Lung (tissue), 12 donors: ENCODE results near the gene MICALL1. TPM values are rescaled to one million over a fixed set of nuclear protein-coding genes. Genes with fewer than 3 reads are reported as not detected.

Experiments
- ATAC-seq: fragments of 200-7000 bp; cut with Tn5 transposase; one replicate; pipeline ENCODE4 v1.9.1; 2020; ENCODE audit warnings: moderate number of reproducible peaks; ENCODE audit not compliant: insufficient read depth, low FRiP score
- DNase-seq, 3 donors: peaks; one replicate each; pipeline ENCODE4 v3.0.0-alpha.2; 2013 to 2017
- H3K27ac ChIP-seq, 2 donors: one replicate each; pipeline ENCODE4 v1.5.1; 2013; ENCODE audit warnings: mild to moderate bottlenecking in 2 of 2, moderate library complexity in 2 of 2, control low read depth in 1 of 2, inconsistent platforms in 1 of 2, low read depth in 1 of 2, low read length in 1 of 2
- H3K27me3 ChIP-seq, 3 donors: one replicate each; pipeline ENCODE4 v1.5.1; 2013; ENCODE audit warnings: low read length in 2 of 3; ENCODE audit not compliant: control insufficient read depth in 3 of 3, insufficient read depth in 3 of 3
- H3K36me3 ChIP-seq, 4 donors: one replicate each; pipeline ENCODE4 v1.5.1; 2013; ENCODE audit warnings: low read length in 4 of 4, mild to moderate bottlenecking in 1 of 4, moderate library complexity in 1 of 4; ENCODE audit not compliant: control insufficient read depth in 4 of 4, insufficient read depth in 4 of 4
- H3K4me1 ChIP-seq, 5 donors: one replicate each; pipeline ENCODE4 v1.5.1; 2013; ENCODE audit warnings: low read length in 5 of 5, mild to moderate bottlenecking in 2 of 5, moderate library complexity in 1 of 5; ENCODE audit not compliant: control insufficient read depth in 5 of 5, insufficient read depth in 5 of 5
- H3K4me3 ChIP-seq: one replicate; pipeline ENCODE4 v1.5.1; 2013; ENCODE audit warnings: mild to moderate bottlenecking, control low read depth, moderate library complexity
- H3K9ac ChIP-seq, 2 donors: one replicate each; pipeline ENCODE4 v1.5.1; 2013; ENCODE audit warnings: low read length in 2 of 2, control low read depth in 1 of 2; ENCODE audit not compliant: insufficient read depth in 1 of 2
- H3K9me3 ChIP-seq, 4 donors: one replicate each; pipeline ENCODE4 v1.5.1; 2013; ENCODE audit warnings: low read length in 3 of 4, mild to moderate bottlenecking in 1 of 4, moderate library complexity in 1 of 4; ENCODE audit not compliant: control insufficient read depth in 4 of 4, insufficient read depth in 3 of 4
- WGBS, 2 donors: extraction: QIAGEN DNeasy Blood & Tissue Kit; methylation state at CpG; one replicate each; pipeline ENCODE4 v1.1.7; 2013; 5-methylcytosine and 5-hydroxymethylcytosine counted together
- polyA plus RNA-seq, 2 donors: library from polyadenylated mRNA; stranded (reverse); fragments of 200-250 nt; gene quantifications; one replicate each; pipeline ENCODE4 v1.2.1, GENCODE V29; 2013
- total RNA-seq, 2 donors: library from RNA; depleted of rRNA in 1 of 2; stranded (reverse); fragments of >200 nt in 1 of 2; gene quantifications; one replicate each; pipeline ENCODE4 v1.2.1, GENCODE V29; 2014 to 2021
- TF ChIP-seq, protein P1 (sequence below): IDR thresholded peaks from 2 replicates; pipeline ENCODE4 v1.5.1; 2012; ENCODE audit warnings: mild to moderate bottlenecking; ENCODE audit errors: control extremely low read depth, extremely low read depth
- donor health status: control.
- donor health status: control.
- donor health status: Bipolar disorder and iron deficiency.
- donor health status: healthy.
- donor health status: DM: yes; HTN: yes; CAD: no.

MICALL1 gene
- total and polyA plus RNA-seq, 4 donors = 12.9 to 29.1 (median 17.5) TPM

DNA sequence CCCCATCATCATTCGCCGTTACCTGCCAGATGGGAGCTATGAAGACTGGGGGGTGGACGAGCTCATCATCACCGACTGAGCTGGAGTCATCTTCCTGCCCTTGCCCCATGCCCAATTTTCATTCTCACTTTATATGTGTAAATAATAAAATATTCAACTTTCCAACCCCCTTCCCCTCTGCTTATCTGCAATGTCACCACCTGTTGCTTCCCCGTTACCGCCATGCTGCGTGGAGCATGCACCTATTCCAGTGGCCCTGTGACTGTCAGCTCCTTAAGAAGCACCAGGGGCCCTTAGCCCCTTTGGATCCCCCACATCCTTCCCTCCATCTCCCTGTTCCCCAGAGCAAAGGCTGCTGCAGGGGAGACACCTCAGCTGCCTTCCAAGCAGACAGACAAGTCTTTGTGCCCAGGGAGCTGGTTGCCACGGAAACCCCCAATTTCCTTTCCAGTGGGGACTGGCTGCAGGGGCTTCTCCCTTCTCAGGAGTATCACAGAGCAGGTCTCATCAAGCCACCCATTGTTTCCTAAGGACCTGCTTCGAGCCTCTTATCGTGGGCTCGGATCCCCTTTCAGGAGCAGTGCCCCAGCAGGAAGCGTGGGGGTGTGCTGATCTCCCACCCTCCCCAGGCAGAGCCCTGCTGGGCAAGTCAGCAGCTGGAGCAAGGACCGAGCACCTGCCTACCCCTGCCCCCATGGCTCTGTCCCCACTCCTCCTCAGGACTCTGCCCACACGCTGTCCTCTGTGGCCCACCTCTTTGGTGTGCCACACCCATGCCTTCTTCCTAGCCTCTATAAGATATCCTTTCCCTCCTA, 61.7 kb downstream of the MICALL1 start:
- DNase-seq (peak in 2 of 3 donors; percentile 35 to 39), ATAC-seq (no peak)
- Histone ChIP-seq H3K36me3 (peaks cover 3 to 35% (median 22%) of the 10 kb centered on the region in 4 donors), H3K27ac (no peak overlapping the region), H3K4me1 (peaks cover 0 to 5% (median 0%) of the 10 kb centered on the region in 5 donors), H3K27me3 (no peaks in the 10 kb centered on the region), H3K4me3 (no peak overlapping the region), H3K9ac (no peak overlapping the region), H3K9me3 (no peaks in the 10 kb centered on the region)
- 87 to 89% methylated on average over 14 of the region's 14 CpGs for WGBS, 2 donors
- TF ChIP-seq, protein P1, sequence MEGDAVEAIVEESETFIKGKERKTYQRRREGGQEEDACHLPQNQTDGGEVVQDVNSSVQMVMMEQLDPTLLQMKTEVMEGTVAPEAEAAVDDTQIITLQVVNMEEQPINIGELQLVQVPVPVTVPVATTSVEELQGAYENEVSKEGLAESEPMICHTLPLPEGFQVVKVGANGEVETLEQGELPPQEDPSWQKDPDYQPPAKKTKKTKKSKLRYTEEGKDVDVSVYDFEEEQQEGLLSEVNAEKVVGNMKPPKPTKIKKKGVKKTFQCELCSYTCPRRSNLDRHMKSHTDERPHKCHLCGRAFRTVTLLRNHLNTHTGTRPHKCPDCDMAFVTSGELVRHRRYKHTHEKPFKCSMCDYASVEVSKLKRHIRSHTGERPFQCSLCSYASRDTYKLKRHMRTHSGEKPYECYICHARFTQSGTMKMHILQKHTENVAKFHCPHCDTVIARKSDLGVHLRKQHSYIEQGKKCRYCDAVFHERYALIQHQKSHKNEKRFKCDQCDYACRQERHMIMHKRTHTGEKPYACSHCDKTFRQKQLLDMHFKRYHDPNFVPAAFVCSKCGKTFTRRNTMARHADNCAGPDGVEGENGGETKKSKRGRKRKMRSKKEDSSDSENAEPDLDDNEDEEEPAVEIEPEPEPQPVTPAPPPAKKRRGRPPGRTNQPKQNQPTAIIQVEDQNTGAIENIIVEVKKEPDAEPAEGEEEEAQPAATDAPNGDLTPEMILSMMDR = no peak

DNA sequence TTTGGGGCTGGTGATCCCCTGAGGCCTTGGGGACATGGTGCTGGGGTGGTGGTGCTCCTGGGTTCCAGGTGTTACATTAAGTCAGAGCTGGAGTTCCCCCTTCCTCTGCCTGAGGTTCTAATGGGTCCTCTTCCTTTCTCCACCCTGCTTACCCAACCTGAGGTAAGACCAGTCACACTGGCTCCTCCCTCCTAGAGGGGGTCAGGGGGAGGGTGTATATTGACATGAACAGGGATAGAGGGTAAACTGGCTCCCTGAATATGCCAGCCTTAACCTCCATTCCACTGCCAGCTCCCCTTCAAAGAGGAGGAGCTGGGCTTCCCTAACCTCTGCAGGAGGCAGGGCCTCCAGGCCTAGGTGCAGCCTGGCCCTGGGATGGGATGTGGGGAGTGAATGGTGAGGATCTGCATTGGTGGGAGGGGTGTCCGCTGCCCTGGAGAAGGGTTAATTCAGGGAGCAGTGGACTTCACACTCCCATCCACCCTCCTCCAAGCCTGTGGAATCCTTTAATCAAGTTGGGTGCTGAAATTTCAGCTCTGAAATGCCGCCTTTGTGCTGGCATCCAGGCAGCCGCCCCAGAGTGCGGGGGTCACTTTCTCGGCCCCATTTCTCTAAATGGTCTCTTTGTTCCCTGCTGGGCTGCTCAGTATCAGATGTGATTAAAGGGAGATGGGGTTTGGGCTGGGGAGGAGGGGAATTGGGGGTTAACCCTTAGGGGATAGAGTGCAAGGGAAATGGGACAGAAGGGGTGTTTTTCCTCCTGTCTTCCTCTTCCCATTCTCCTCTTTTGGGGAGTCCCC, 62.6 kb downstream of the MICALL1 start:
- Histone ChIP-seq H3K36me3 (peaks cover 3 to 35% (median 22%) of the 10 kb centered on the region in 4 donors), H3K4me1 (peaks cover 0 to 5% (median 0%) of the 10 kb centered on the region in 5 donors), H3K9me3 (no peaks in the 10 kb centered on the region), H3K9ac (no peak overlapping the region), H3K27ac (no peak overlapping the region), H3K4me3 (no peak overlapping the region), H3K27me3 (no peaks in the 10 kb centered on the region)
- WGBS, 2 donors = 95 to 98% methylated on average over 5 of the region's 5 CpGs
- no peak for ATAC-seq
- TF ChIP-seq, protein P1 = no peak
- peak in 2 of 3 donors; percentile 26 to 40 for DNase-seq

DNA sequence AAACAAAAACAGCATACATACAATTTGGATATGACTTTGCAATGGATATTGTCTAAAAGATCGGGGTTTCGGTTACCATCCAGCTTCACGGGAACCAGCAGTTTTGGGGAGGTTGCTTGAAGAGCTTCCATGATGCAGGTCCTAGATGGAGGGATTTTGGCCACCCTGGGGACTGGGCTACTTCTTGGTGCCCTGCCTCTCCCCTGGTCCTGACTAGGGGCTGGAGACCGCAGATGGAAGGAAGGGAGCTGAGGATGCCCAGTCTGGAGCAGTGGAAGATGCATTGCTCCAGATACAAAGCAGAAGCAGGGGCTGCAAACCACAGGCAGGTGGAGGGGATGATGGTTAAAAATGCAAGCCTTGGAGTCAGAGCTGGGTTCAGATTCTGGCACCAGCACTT, 64.8 kb downstream of the MICALL1 start:
- WGBS, 2 donors = 87 to 96% methylated on average over 4 of the region's 4 CpGs
- Histone ChIP-seq H3K4me1 (peaks cover 0 to 5% (median 0%) of the 10 kb centered on the region in 5 donors), H3K27me3 (no peaks in the 10 kb centered on the region), H3K4me3 (no peak overlapping the region), H3K27ac (no peak overlapping the region), H3K36me3 (peaks cover 3 to 35% (median 22%) of the 10 kb centered on the region in 4 donors), H3K9me3 (no peaks in the 10 kb centered on the region), H3K9ac (no peak overlapping the region)
- ATAC-seq (no peak), DNase-seq (no peak)
- TF ChIP-seq, protein P1 = no peak
